Gastrocnemius medialis (tissue), 4 donors: ENCODE measurements around the gene CTCFL.

Experiments used
- CTCF ChIP-seq, 5 experiments: fragments of 450-650 bp in 3 of 5; fragments of 200-600 bp in 2 of 5; sonication (generic) in 2 of 5; IDR thresholded peaks in 4 of 5; conservative IDR thresholded peaks in 1 of 5; 1 replicate in 4 of 5; 2 replicates in 1 of 5; pipeline ENCODE4 v1.5.1; 2016 to 2019; ENCODE audit warnings: antibody characterized with exemption in 5 of 5, mild to moderate bottlenecking in 3 of 5, moderate library complexity in 3 of 5
- POLR2A ChIP-seq, 2 donors: fragments of 450-650 bp; IDR thresholded peaks; one replicate each; pipeline ENCODE4 v1.6.1; 2017; ENCODE audit warnings: antibody characterized with exemption in 2 of 2, mild to moderate bottlenecking in 2 of 2, moderate library complexity in 2 of 2

GRCh38 chr20:57560554-57561355 lies 35.8 kb upstream of the CTCFL start, which contains the start of gene PCK1:
- TF ChIP-seq CTCF (IDR thresholded peaks at IDR 0.05 in 4 of 5, conservative IDR thresholded peaks at IDR 0.05 in 1 of 5) (no peak), POLR2A (IDR thresholded peaks at IDR 0.05) (no peak)
